ENCODE results near the gene PRELID2. TPM values are rescaled to one million over a fixed set of nuclear protein-coding genes. Genes with fewer than 3 reads are reported as not detected.

Gene PRELID2
- polyA plus RNA-seq, 1 of the 3 experiments (the other 2 are of a cell fraction) = 5.3 TPM

DNA sequence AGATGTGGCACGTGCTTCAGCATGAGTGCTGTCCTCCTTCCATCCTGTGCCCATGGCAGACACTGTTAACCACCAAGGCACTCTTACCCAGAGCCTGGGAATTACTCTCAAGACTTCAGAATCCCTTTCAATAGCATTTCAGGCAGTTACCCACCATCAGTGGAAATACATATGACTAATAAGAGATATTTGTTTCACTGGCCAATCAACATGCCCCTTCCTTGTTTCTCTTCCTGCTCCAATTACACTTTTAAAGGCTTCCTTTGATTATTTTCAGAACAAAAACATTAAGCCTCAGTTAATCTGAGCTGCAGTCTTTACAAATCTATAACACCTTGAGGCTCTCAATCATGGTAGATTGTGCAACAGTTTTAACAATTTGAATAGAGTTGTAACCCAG is 70.8 kb downstream of the PRELID2 start (continued):
- TF ChIP-seq, protein P1, sequence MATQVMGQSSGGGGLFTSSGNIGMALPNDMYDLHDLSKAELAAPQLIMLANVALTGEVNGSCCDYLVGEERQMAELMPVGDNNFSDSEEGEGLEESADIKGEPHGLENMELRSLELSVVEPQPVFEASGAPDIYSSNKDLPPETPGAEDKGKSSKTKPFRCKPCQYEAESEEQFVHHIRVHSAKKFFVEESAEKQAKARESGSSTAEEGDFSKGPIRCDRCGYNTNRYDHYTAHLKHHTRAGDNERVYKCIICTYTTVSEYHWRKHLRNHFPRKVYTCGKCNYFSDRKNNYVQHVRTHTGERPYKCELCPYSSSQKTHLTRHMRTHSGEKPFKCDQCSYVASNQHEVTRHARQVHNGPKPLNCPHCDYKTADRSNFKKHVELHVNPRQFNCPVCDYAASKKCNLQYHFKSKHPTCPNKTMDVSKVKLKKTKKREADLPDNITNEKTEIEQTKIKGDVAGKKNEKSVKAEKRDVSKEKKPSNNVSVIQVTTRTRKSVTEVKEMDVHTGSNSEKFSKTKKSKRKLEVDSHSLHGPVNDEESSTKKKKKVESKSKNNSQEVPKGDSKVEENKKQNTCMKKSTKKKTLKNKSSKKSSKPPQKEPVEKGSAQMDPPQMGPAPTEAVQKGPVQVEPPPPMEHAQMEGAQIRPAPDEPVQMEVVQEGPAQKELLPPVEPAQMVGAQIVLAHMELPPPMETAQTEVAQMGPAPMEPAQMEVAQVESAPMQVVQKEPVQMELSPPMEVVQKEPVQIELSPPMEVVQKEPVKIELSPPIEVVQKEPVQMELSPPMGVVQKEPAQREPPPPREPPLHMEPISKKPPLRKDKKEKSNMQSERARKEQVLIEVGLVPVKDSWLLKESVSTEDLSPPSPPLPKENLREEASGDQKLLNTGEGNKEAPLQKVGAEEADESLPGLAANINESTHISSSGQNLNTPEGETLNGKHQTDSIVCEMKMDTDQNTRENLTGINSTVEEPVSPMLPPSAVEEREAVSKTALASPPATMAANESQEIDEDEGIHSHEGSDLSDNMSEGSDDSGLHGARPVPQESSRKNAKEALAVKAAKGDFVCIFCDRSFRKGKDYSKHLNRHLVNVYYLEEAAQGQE (IDR thresholded peaks at IDR 0.05; ENCODE audit: low read depth, low read length) = no peak
- TF ChIP-seq CHD2 (IDR thresholded peaks at IDR 0.05; ENCODE audit: low read length, partially characterized antibody) (no peak), FOXM1 (IDR thresholded peaks at IDR 0.05; ENCODE audit: low read depth) (no peak), RXRA (IDR thresholded peaks at IDR 0.05; ENCODE audit: borderline replicate concordance, low read depth) (no peak), MAX (IDR thresholded peaks at IDR 0.05; ENCODE audit: low read depth) (no peak), RCOR1 (IDR thresholded peaks at IDR 0.05; ENCODE audit: low read length) (no peak), TAF1 (IDR thresholded peaks at IDR 0.05; ENCODE audit: borderline replicate concordance, low read depth, low read length) (no peak), GATA2 (CRISPR knock-in tag; IDR thresholded peaks at IDR 0.05) (no peak), JUND (IDR thresholded peaks at IDR 0.05) (no peak)
- TF ChIP-seq, protein P2, sequence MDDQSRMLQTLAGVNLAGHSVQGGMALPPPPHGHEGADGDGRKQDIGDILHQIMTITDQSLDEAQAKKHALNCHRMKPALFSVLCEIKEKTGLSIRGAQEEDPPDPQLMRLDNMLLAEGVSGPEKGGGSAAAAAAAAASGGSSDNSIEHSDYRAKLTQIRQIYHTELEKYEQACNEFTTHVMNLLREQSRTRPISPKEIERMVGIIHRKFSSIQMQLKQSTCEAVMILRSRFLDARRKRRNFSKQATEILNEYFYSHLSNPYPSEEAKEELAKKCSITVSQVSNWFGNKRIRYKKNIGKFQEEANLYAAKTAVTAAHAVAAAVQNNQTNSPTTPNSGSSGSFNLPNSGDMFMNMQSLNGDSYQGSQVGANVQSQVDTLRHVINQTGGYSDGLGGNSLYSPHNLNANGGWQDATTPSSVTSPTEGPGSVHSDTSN (IDR thresholded peaks at IDR 0.05) = no peak
- TF ChIP-seq, protein P3, sequence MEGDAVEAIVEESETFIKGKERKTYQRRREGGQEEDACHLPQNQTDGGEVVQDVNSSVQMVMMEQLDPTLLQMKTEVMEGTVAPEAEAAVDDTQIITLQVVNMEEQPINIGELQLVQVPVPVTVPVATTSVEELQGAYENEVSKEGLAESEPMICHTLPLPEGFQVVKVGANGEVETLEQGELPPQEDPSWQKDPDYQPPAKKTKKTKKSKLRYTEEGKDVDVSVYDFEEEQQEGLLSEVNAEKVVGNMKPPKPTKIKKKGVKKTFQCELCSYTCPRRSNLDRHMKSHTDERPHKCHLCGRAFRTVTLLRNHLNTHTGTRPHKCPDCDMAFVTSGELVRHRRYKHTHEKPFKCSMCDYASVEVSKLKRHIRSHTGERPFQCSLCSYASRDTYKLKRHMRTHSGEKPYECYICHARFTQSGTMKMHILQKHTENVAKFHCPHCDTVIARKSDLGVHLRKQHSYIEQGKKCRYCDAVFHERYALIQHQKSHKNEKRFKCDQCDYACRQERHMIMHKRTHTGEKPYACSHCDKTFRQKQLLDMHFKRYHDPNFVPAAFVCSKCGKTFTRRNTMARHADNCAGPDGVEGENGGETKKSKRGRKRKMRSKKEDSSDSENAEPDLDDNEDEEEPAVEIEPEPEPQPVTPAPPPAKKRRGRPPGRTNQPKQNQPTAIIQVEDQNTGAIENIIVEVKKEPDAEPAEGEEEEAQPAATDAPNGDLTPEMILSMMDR (IDR thresholded peaks at IDR 0.05) = no peak

DNA sequence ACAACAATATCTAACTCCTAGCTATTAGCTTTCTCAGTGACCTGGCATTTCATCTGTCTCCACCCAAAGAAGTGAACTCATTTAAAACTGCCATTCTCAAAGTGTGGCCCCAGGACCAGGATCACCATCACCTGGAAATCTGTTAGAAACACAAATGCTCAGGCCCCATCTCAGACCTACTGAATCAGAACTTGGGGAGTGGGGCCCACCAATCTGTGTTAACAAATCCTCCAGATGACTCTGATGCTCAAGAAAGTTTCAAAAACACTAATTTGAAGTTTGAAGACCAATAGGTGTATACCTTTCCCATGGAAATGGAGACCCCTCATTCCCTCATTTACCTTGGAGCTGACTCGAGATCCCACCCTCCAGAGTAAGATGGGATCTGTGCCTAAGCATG is 72.3 kb downstream of the PRELID2 start:
- Histone ChIP-seq H3F3A (replicated peaks; ENCODE audit: insufficient read depth) (no peaks in the 10 kb centered on the region), H3K4me2 (no peak overlapping the region), H3K79me2 (ENCODE audit: insufficient read depth) (no peaks in the 10 kb centered on the region), H3K27ac (ENCODE audit: low read depth in 2 of 2, low read length in 1 of 2) (no peak overlapping the region), H3K9me3 (no peaks in the 10 kb centered on the region), H3K4me1 (ENCODE audit: control insufficient read depth in 1 of 2, insufficient read depth in 2 of 2, low read depth in 1 of 2, low read length in 1 of 2) (no peaks in the 10 kb centered on the region), H2AFZ (ENCODE audit: low read depth) (no peak overlapping the region), H3K9ac (no peak overlapping the region), H3K27me3 (ENCODE audit: insufficient read depth) (no peaks in the 10 kb centered on the region), H3K36me3 (replicated peaks in 1 of 2; ENCODE audit: control insufficient read depth in 1 of 2, insufficient read depth in 2 of 2, low read length in 1 of 2) (peaks cover 0 to 3% of the 10 kb centered on the region in 2 experiments), H3K4me3 (ENCODE audit: low read depth in 2 of 2, low read length in 1 of 2) (no peak overlapping the region), H3K9me2 (no peaks in the 10 kb centered on the region), H4K20me1 (ENCODE audit: insufficient read depth) (no peaks in the 10 kb centered on the region)
- CTCF ChIA-PET = no interaction called here
- WGBS (ENCODE audit: low lambda C conversion rate) = 94% methylated on average over 1 of the region's 1 CpG
- no peak for TF ChIP-seq FOSL2 (IDR thresholded peaks at IDR 0.05; ENCODE audit: borderline replicate concordance, low read depth)
- TF ChIP-seq, protein P1 (IDR thresholded peaks at IDR 0.05; ENCODE audit: low read depth, low read length) = no peak
- no peak for TF ChIP-seq GABPA (IDR thresholded peaks at IDR 0.05; ENCODE audit: low read depth)
- no peak for TF ChIP-seq NFIC (IDR thresholded peaks at IDR 0.05; ENCODE audit: borderline replicate concordance)
- TF ChIP-seq FOXM1 (IDR thresholded peaks at IDR 0.05; ENCODE audit: low read depth) = no peak
- TF ChIP-seq, protein P2 (IDR thresholded peaks at IDR 0.05) = no peak
- no peak for TF ChIP-seq TAF1 (IDR thresholded peaks at IDR 0.05; ENCODE audit: borderline replicate concordance, low read depth, low read length)
- TF ChIP-seq TEAD4 (IDR thresholded peaks at IDR 0.05; ENCODE audit: borderline replicate concordance, insufficient read depth) = no peak
- no peak for TF ChIP-seq JUND (IDR thresholded peaks at IDR 0.05)
- TF ChIP-seq, protein P4, sequence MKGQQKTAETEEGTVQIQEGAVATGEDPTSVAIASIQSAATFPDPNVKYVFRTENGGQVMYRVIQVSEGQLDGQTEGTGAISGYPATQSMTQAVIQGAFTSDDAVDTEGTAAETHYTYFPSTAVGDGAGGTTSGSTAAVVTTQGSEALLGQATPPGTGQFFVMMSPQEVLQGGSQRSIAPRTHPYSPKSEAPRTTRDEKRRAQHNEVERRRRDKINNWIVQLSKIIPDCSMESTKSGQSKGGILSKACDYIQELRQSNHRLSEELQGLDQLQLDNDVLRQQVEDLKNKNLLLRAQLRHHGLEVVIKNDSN (IDR thresholded peaks at IDR 0.05; ENCODE audit: borderline replicate concordance, low read depth) = no peak
- TF ChIP-seq RFX5 (IDR thresholded peaks at IDR 0.05; ENCODE audit: low read length) = no peak
- no peak for TF ChIP-seq RCOR1 (IDR thresholded peaks at IDR 0.05; ENCODE audit: low read length)
- POLR2A ChIA-PET = no interaction called here
- no peak for DNase-seq

All from SK-N-SH (cell line).